ENCODE measurements around the gene UXT.

- TF ChIP-seq CTCF (IDR thresholded peaks at IDR 0.05) (no peak), IRF3 (IDR thresholded peaks at IDR 0.05; ENCODE audit: low read depth, low read length) (no peak), RFX5 (IDR thresholded peaks at IDR 0.05; ENCODE audit: low read length) (no peak), NFIC (IDR thresholded peaks at IDR 0.05; ENCODE audit: borderline replicate concordance) (no peak), YY1 (IDR thresholded peaks at IDR 0.05; ENCODE audit: low read depth) (no peak), CHD2 (IDR thresholded peaks at IDR 0.05; ENCODE audit: low read length, partially characterized antibody) (no peak), JUND (IDR thresholded peaks at IDR 0.05) (no peak), FOXM1 (IDR thresholded peaks at IDR 0.05; ENCODE audit: low read depth) (no peak), MAX (IDR thresholded peaks at IDR 0.05; ENCODE audit: low read depth) (no peak), POLR2AphosphoS5 (IDR thresholded peaks at IDR 0.05; ENCODE audit: low read depth, low read length) (no peak), GATA2 (CRISPR knock-in tag; IDR thresholded peaks at IDR 0.05) (no peak)
- TF ChIP-seq, protein P1, sequence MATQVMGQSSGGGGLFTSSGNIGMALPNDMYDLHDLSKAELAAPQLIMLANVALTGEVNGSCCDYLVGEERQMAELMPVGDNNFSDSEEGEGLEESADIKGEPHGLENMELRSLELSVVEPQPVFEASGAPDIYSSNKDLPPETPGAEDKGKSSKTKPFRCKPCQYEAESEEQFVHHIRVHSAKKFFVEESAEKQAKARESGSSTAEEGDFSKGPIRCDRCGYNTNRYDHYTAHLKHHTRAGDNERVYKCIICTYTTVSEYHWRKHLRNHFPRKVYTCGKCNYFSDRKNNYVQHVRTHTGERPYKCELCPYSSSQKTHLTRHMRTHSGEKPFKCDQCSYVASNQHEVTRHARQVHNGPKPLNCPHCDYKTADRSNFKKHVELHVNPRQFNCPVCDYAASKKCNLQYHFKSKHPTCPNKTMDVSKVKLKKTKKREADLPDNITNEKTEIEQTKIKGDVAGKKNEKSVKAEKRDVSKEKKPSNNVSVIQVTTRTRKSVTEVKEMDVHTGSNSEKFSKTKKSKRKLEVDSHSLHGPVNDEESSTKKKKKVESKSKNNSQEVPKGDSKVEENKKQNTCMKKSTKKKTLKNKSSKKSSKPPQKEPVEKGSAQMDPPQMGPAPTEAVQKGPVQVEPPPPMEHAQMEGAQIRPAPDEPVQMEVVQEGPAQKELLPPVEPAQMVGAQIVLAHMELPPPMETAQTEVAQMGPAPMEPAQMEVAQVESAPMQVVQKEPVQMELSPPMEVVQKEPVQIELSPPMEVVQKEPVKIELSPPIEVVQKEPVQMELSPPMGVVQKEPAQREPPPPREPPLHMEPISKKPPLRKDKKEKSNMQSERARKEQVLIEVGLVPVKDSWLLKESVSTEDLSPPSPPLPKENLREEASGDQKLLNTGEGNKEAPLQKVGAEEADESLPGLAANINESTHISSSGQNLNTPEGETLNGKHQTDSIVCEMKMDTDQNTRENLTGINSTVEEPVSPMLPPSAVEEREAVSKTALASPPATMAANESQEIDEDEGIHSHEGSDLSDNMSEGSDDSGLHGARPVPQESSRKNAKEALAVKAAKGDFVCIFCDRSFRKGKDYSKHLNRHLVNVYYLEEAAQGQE (IDR thresholded peaks at IDR 0.05; ENCODE audit: low read depth, low read length) = no peak
- TF ChIP-seq, protein P2, sequence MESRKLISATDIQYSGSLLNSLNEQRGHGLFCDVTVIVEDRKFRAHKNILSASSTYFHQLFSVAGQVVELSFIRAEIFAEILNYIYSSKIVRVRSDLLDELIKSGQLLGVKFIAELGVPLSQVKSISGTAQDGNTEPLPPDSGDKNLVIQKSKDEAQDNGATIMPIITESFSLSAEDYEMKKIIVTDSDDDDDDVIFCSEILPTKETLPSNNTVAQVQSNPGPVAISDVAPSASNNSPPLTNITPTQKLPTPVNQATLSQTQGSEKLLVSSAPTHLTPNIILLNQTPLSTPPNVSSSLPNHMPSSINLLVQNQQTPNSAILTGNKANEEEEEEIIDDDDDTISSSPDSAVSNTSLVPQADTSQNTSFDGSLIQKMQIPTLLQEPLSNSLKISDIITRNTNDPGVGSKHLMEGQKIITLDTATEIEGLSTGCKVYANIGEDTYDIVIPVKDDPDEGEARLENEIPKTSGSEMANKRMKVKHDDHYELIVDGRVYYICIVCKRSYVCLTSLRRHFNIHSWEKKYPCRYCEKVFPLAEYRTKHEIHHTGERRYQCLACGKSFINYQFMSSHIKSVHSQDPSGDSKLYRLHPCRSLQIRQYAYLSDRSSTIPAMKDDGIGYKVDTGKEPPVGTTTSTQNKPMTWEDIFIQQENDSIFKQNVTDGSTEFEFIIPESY (IDR thresholded peaks at IDR 0.05; ENCODE audit: borderline replicate concordance, low read depth) = no peak
Measured at GRCh38 chrX:47683829-47684205, 24.8 kb upstream of the UXT start.

All from SK-N-SH (cell line).